Stomach (tissue), 9 donors: ENCODE results near the gene EGFR. TPM values are rescaled to one million over a fixed set of nuclear protein-coding genes. Genes with fewer than 3 reads are reported as not detected.

ENCODE experiments used
- DNase-seq, 2 donors: peaks; one replicate each; pipeline versions ENCODE4 v3.0.0 to v3.0.0-alpha.2; 2013 to 2019
- H3K27ac ChIP-seq, 5 donors: fragments of 200-600 bp in 4 of 5; sonication (generic) in 4 of 5; one replicate each; pipeline ENCODE4 v1.5.1; 2013 to 2019; ENCODE audit warnings: mild to moderate bottlenecking in 1 of 5, moderate library complexity in 1 of 5
- H3K27me3 ChIP-seq, 3 donors: fragments of 200-600 bp; sonication (generic); one replicate each; pipeline ENCODE4 v1.5.1; 2017 to 2019; ENCODE audit warnings: mixed run types in 1 of 3
- H3K36me3 ChIP-seq, 4 donors: fragments of 200-600 bp; sonication (generic); 1 replicate in 3 of 4; 2 replicates in 1 of 4; pipeline ENCODE4 v1.5.1; 2016 to 2019
- H3K4me1 ChIP-seq, 4 donors: fragments of 200-600 bp; sonication (generic); one replicate each; pipeline ENCODE4 v1.5.1; 2016 to 2019
- H3K4me3 ChIP-seq, 4 donors: fragments of 200-600 bp; sonication (generic) in 3 of 4; one replicate each; pipeline ENCODE4 v1.5.1; 2016 to 2019; ENCODE audit warnings: mild to moderate bottlenecking in 1 of 4
- H3K9me3 ChIP-seq, 4 donors: fragments of 200-600 bp; sonication (generic); one replicate each; pipeline ENCODE4 v1.5.1; 2016 to 2019
- EP300 ChIP-seq: sonication (generic); formaldehyde crosslinking; IDR thresholded peaks from one replicate; pipeline ENCODE4 v1.6.1; 2017; ENCODE audit warnings: antibody characterized with exemption
- POLR2A ChIP-seq, 4 donors: fragments of 450-650 bp; IDR thresholded peaks; one replicate each; pipeline ENCODE4 v1.6.1; 2016; ENCODE audit warnings: antibody characterized with exemption in 4 of 4, control low read depth in 2 of 4, mild to moderate bottlenecking in 1 of 4, moderate library complexity in 1 of 4
- POLR2AphosphoS5 ChIP-seq, 3 donors: sonication (generic); formaldehyde crosslinking; IDR thresholded peaks; one replicate each; pipeline ENCODE4 v1.6.1; 2016; ENCODE audit warnings: antibody characterized with exemption in 3 of 3
- WGBS, 5 donors: extraction: QIAGEN DNeasy Blood & Tissue Kit in 3 of 5; methylation state at CpG; one replicate each; pipeline versions ENCODE4 v1.1.5 to v1.1.7; 2013 to 2018; 5-methylcytosine and 5-hydroxymethylcytosine counted together
- intact Hi-C: fragments of 100-400 bp; cut with DNase I; formaldehyde crosslinking; loops from one replicate; pipeline ENCODE4 v1.15.1; 2023; ENCODE audit warnings: low total_unique reads
- polyA plus RNA-seq, 3 donors: library from polyadenylated mRNA; stranded (reverse); fragments of 200-250 nt; gene quantifications; one replicate each; pipeline ENCODE4 v1.2.3, GENCODE V29; 2013
- total RNA-seq, 5 donors: library from RNA; depleted of rRNA; stranded (reverse); fragments of >200 nt; gene quantifications; one replicate each; pipeline versions ENCODE4 v1.1.0 to v1.2.3, GENCODE V29; 2014 to 2016
- TF ChIP-seq, protein P1 (sequence below), 7 experiments: fragments of 450-650 bp in 4 of 7; fragments of 200-600 bp in 3 of 7; sonication (generic) in 3 of 7; IDR thresholded peaks; one replicate each; pipeline ENCODE4 v1.5.1; 2016 to 2019; ENCODE audit warnings: antibody characterized with exemption in 7 of 7, control low read depth in 2 of 7, mild to moderate bottlenecking in 1 of 7
- donor health status: healthy with polysubstance abuse.
- donor health status: Bipolar disorder and iron deficiency.
- donor health status: healthy.

EGFR gene
- total and polyA plus RNA-seq, 8 donors, result 3.4 to 43.4 (median 32.6) TPM

DNA sequence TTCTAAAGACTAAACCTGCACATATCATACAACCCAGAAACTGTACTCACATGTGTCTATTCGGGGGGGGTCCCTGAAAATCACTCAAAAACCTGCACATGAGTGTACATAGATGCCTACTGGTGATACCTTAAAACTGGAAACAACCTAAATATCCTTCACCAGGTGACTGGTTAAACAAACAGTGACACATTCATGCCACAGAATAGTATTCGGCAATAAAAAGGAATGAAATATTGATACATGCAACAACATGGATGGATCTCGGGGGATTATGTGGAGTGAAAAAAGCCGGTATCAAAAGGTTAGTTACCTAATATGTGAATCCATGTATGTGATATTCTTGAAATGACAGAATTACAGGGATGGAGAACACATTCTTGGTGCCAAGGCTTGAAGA is 32.1 kb upstream of the EGFR start:
- intact Hi-C loops, result no loop called here
- H3K4me1 ChIP-seq, result no peaks in the 10 kb centered on the region
- H3K27ac ChIP-seq, result no peak overlapping the region

DNA sequence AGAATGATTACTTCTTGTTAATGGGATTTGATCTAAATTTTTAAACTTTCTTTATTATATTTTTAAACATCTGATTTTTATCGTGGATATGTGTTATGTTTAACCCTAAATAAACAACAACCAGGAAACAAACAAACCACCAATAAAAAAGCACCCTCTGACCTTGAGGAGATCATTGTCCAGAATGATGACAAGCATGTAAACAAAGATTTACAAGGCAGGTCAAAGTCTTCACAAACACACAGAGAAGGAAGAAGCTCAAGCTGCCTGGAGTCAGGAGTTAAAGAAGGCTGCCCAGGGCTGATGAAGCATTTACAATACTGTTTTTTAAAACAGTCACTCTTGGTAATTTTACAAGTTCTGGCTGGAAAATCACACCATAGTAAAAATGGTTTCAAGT is 31.0 kb upstream of the EGFR start:
- Histone ChIP-seq H3K36me3 (no peaks in the 10 kb centered on the region), H3K27ac (no peak overlapping the region), H3K4me3 (no peak overlapping the region), H3K4me1 (no peaks in the 10 kb centered on the region), H3K27me3 (no peaks in the 10 kb centered on the region), H3K9me3 (no peaks in the 10 kb centered on the region)
- DNase-seq, result no peak
- 15 to 34% (median 29%) methylated on average over 1 of the region's 1 CpG for WGBS, 5 donors
- intact Hi-C loops, result no loop called here
- TF ChIP-seq EP300 (no peak), POLR2AphosphoS5 (IDR thresholded peaks at IDR 0.05) (no peak), POLR2A (IDR thresholded peaks at IDR 0.05) (no peak)
- TF ChIP-seq, protein P1, sequence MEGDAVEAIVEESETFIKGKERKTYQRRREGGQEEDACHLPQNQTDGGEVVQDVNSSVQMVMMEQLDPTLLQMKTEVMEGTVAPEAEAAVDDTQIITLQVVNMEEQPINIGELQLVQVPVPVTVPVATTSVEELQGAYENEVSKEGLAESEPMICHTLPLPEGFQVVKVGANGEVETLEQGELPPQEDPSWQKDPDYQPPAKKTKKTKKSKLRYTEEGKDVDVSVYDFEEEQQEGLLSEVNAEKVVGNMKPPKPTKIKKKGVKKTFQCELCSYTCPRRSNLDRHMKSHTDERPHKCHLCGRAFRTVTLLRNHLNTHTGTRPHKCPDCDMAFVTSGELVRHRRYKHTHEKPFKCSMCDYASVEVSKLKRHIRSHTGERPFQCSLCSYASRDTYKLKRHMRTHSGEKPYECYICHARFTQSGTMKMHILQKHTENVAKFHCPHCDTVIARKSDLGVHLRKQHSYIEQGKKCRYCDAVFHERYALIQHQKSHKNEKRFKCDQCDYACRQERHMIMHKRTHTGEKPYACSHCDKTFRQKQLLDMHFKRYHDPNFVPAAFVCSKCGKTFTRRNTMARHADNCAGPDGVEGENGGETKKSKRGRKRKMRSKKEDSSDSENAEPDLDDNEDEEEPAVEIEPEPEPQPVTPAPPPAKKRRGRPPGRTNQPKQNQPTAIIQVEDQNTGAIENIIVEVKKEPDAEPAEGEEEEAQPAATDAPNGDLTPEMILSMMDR (IDR thresholded peaks at IDR 0.05), result no peak

More for the DNA sequence above, 32.1 kb upstream of the EGFR start:
- Histone ChIP-seq H3K9me3 (no peaks in the 10 kb centered on the region), H3K4me3 (no peak overlapping the region), H3K36me3 (no peaks in the 10 kb centered on the region), H3K27me3 (no peaks in the 10 kb centered on the region)
- DNase-seq, result no peak
- 84 to 94% (median 90%) methylated on average over 4 of the region's 4 CpGs for WGBS, 5 donors
- TF ChIP-seq POLR2AphosphoS5 (IDR thresholded peaks at IDR 0.05) (no peak), POLR2A (IDR thresholded peaks at IDR 0.05) (no peak), EP300 (no peak)
- TF ChIP-seq, protein P1 (IDR thresholded peaks at IDR 0.05), result no peak

DNA sequence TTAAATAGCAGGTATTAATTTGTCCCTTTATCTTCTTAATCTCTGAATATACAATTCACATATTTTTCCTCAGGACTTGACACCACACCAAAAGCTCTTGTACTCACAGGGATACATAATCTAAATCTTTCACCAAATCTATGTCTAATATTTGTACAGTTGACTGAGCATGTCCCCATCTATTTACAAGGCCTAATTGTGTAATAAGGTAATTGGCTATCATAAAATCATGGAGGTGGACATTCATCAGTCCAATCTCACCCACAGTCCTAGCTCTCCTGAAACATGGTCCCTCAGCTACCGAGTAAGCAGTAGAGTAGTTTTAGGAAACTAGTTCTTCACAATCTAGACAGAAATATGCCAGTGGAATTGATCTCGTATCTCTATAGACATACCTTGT is 30.3 kb upstream of the EGFR start:
- H3K9me3 ChIP-seq, result no peaks in the 10 kb centered on the region
- no peaks in the 10 kb centered on the region for H3K27me3 ChIP-seq
- no peak for TF ChIP-seq EP300
- no peak for TF ChIP-seq POLR2A (IDR thresholded peaks at IDR 0.05)
- no peak for TF ChIP-seq POLR2AphosphoS5 (IDR thresholded peaks at IDR 0.05)
- TF ChIP-seq, protein P1 (IDR thresholded peaks at IDR 0.05), result no peak
- H3K27ac ChIP-seq, result no peak overlapping the region
- no peak overlapping the region for H3K4me3 ChIP-seq
- no peaks in the 10 kb centered on the region for H3K4me1 ChIP-seq
- DNase-seq, result no peak
- no peaks in the 10 kb centered on the region for H3K36me3 ChIP-seq
- WGBS, 5 donors, result 86 to 96% (median 90%) methylated on average over 2 of the region's 2 CpGs
- intact Hi-C loops, result no loop called here

DNA sequence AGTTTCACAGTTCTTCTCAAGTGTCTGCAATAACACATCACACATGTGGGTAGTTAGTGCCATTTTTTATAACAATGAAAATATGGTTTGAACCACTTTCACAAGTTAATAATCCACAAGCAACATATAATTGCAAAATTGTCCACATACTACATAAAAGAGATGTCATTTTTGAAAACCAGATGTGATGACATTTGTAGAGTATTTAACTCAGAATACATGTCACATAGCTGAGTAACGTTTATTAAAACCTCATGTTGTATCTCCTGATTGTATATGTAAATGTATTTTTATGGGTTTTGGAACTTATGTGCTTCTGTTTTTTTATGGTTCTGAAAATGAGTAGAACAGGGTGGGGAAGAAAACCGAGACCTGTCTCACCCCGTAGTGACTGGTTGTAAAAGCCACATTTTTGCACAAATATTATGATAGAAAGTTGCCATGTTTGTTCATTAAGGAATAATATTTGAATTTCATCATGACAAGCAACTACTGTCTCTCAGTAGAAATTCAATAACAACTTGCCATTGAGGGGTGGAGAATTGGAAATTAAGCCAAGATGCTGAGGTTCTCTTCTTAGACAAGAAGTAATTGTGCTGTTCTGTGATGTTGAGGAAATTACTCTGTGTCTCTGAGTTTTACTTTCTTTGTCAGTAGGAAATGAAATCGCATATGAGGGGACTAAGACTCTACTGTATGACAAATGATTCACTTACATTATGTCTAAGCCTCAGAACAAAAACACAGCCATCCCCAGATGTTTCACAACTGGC is 29.2 kb upstream of the EGFR start:
- intact Hi-C loops, result no loop called here
- Histone ChIP-seq H3K9me3 (no peaks in the 10 kb centered on the region), H3K36me3 (no peaks in the 10 kb centered on the region), H3K27ac (no peak overlapping the region), H3K4me1 (no peaks in the 10 kb centered on the region), H3K27me3 (no peaks in the 10 kb centered on the region), H3K4me3 (no peak overlapping the region)
- 68 to 77% (median 77%) methylated on average over 4 of the region's 4 CpGs for WGBS, 5 donors
- no peak for TF ChIP-seq POLR2AphosphoS5 (IDR thresholded peaks at IDR 0.05)
- TF ChIP-seq, protein P1 (IDR thresholded peaks at IDR 0.05), result no peak
- no peak for TF ChIP-seq EP300
- TF ChIP-seq POLR2A (IDR thresholded peaks at IDR 0.05), result no peak
- no peak for DNase-seq
